SW 1271 (cell line): Measurements from ENCODE around the gene KIF22.

Source experiments
- DNase-seq, 2 experiments: peaks; one replicate each; lab custom pipeline; 2025; lab: John Stamatoyannopoulos, UW

KIF22 gene

GRCh38 chr16:29804020-29804419 is 13.5 kb downstream of the KIF22 start:
- no peak for DNase-seq

GRCh38 chr16:29804455-29805231 is 14.1 kb downstream of the KIF22 start:
- DNase-seq: peak in 1 of 2 experiments; percentile 55

- peak; percentile 96 to 100 for DNase-seq
Measured at GRCh38 chr16:29805232-29806098, 14.9 kb downstream of the KIF22 start.

GRCh38 chr16:29806099-29806579 is 15.6 kb downstream of the KIF22 start, which contains the start of gene MAZ:
MAZ (plus strand) TSS chr16:29806529; CDS start chr16:29806702, 173 bp downstream.
- peak in 1 of 2 experiments; percentile 97 for DNase-seq

GRCh38 chr16:29806641-29807425 is 16.3 kb downstream of the KIF22 start:
- peak; percentile 50 to 71 for DNase-seq

- peak; percentile 92 to 93 for DNase-seq
Measured at GRCh38 chr16:29807426-29808218, 17.1 kb downstream of the KIF22 start.

GRCh38 chr16:29808219-29808900 is 17.8 kb downstream of the KIF22 start:
- no peak for DNase-seq

- no peak for DNase-seq
Measured at GRCh38 chr16:29809031-29809747, 18.6 kb downstream of the KIF22 start.

GRCh38 chr16:29809850-29810698 is 19.5 kb downstream of the KIF22 start:
- peak in 1 of 2 experiments; percentile 23 for DNase-seq

GRCh38 chr16:29810699-29811169 is 20.2 kb downstream of the KIF22 start:
- no peak for DNase-seq

GRCh38 chr16:29811170-29811895 is 20.8 kb downstream of the KIF22 start:
- peak; percentile 94 to 96 for DNase-seq

GRCh38 chr16:29811896-29812665 is 21.5 kb downstream of the KIF22 start, which contains the start of gene PRRT2:
PRRT2 (plus strand) TSS chr16:29812193; CDS start chr16:29813055, 862 bp downstream.
- no peak for DNase-seq

GRCh38 chr16:29812754-29813643 is 22.4 kb downstream of the KIF22 start:
- no peak for DNase-seq

GRCh38 chr16:29813644-29814562 is 23.4 kb downstream of the KIF22 start:
- no peak for DNase-seq

- DNase-seq: no peak
Measured at GRCh38 chr16:29814592-29814991, 24.0 kb downstream of the KIF22 start.
